ENCODE data around the gene ANKRD13C.

The ANKRD13C gene

DNA sequence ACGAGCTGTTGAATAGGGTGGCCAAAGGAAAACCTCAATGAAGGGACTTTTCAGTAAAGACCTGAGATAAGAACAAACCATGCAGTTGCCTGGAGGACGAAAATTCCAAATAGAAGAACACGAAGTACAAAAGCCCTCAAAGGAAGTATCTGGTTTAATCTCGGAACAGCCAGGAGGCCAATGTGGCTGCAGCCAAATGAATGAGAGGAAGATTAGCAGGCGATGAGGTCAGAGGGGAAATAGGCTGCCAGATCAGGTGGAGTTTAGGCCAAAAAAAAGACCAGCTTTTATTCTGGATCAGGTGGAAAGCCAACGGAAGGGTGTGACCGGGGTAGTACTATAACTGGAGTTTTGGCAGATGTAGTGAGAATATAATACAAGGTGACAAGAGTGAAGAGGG is 89.7 kb downstream of the ANKRD13C start:
- no peak for DNase-seq (ENCODE audit: extremely low read depth, low read depth)

DNA sequence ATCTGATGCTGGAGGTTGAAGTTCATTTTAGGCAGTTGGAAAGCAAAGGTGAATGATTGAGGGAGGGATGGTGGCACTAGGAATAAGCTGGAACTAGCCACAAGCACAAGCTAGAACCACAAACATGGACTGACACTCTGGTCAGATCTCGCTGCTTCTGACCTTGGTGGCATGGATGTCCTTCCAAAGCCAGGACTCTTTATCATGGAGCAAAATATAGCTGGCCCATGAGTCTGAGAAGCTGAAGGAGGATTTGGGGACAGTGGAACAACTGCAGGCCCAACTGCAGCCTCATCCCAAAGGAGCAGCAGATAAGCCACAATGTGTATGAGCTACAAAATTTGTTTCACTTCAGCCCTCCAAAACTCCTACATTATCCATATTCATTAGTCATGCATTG is 97.9 kb downstream of the ANKRD13C start:
- DNase-seq (ENCODE audit: extremely low read depth, low read depth): no peak
- TF ChIP-seq, protein P1, sequence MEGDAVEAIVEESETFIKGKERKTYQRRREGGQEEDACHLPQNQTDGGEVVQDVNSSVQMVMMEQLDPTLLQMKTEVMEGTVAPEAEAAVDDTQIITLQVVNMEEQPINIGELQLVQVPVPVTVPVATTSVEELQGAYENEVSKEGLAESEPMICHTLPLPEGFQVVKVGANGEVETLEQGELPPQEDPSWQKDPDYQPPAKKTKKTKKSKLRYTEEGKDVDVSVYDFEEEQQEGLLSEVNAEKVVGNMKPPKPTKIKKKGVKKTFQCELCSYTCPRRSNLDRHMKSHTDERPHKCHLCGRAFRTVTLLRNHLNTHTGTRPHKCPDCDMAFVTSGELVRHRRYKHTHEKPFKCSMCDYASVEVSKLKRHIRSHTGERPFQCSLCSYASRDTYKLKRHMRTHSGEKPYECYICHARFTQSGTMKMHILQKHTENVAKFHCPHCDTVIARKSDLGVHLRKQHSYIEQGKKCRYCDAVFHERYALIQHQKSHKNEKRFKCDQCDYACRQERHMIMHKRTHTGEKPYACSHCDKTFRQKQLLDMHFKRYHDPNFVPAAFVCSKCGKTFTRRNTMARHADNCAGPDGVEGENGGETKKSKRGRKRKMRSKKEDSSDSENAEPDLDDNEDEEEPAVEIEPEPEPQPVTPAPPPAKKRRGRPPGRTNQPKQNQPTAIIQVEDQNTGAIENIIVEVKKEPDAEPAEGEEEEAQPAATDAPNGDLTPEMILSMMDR (IDR thresholded peaks at IDR 0.05; ENCODE audit: low read depth, low read length): no peak

More for the DNA sequence above, 89.7 kb downstream of the ANKRD13C start:
- TF ChIP-seq, protein P1 (IDR thresholded peaks at IDR 0.05; ENCODE audit: low read depth, low read length): no peak

DNA sequence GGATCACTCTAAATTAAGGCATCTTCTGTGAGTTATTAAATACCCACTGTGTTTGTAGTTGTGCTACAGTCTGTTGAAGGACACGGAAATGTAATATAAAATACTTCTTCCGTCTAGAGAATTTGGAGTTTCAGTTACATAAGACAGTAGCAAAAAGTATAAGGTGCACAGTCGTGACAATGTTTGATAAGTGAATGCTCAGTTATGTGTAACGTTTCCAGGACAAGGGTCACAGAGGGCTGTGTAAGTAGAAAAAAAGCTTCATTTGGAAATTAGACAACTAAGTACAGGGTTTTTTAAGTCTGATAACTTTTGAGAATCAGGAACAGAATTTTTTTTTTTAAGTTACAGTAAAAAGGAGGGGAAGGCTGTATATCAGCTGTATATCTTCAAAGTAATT is 105.8 kb downstream of the ANKRD13C start:
- TF ChIP-seq, protein P1 (IDR thresholded peaks at IDR 0.05; ENCODE audit: low read depth, low read length): no peak
- DNase-seq (ENCODE audit: extremely low read depth, low read depth): no peak

DNA sequence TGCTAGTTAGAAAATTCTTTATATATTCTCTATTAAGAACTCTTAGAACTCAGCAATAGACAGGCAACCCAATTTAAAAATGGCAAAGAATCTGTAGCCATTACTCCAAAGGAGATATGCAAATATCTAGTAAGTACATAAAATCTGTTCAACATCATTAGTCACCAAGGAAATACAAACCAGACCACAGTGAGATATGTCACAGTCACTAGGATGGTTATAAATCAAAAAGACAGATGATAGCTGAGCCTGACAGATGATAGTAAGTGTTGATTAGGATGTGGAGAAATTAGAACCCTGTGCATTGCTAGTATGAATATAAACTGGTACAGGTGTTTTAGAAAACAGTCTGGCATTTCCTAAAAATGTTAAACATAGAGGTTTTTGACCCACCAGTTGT is 106.8 kb downstream of the ANKRD13C start:
- TF ChIP-seq, protein P1 (IDR thresholded peaks at IDR 0.05; ENCODE audit: low read depth, low read length): no peak

GRCh38 chr1:70247122-70247521 is 107.4 kb downstream of the ANKRD13C start:
- DNase-seq (ENCODE audit: extremely low read depth, low read depth): no peak
- TF ChIP-seq, protein P1 (IDR thresholded peaks at IDR 0.05; ENCODE audit: low read depth, low read length): no peak

More for the DNA sequence above, 106.8 kb downstream of the ANKRD13C start:
- no peak for DNase-seq (ENCODE audit: extremely low read depth, low read depth)

DNA sequence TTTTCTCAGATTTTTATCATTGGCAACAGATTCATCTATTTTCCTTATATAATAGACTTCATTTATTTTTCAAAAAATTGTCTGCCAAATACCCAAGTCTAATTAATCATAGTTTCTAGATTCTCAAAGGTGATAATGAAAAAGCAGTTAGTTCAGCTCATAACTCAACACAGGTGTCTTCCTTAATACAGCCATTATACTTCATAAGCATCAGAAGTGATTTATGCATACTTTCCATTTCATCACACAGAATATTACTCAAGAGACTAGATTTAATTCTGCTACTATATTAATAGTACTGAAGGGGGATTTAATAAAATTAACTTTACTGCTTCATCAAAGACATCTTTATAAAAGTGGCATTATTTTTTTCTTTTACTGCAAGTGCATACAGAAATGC is 114.6 kb downstream of the ANKRD13C start:
- TF ChIP-seq, protein P1 (IDR thresholded peaks at IDR 0.05; ENCODE audit: low read depth, low read length): no peak
- DNase-seq (ENCODE audit: extremely low read depth, low read depth): no peak

- DNase-seq (ENCODE audit: extremely low read depth, low read depth): no peak
Observed at GRCh38 chr1:70234733-70235132, 119.8 kb downstream of the ANKRD13C start.

More at GRCh38 chr1:70234733-70235132, 119.8 kb downstream of the ANKRD13C start:
- TF ChIP-seq, protein P1 (IDR thresholded peaks at IDR 0.05; ENCODE audit: low read depth, low read length): no peak

Data from AG09319 (cell line).